Measurements from ENCODE around the gene EPHA3. TPM values are rescaled to one million over a fixed set of nuclear protein-coding genes. Genes with fewer than 3 reads are reported as not detected.

Gene EPHA3
- total and polyA plus RNA-seq, 11 donors = 1.0 to 9.4 (median 3.5) TPM

DNA sequence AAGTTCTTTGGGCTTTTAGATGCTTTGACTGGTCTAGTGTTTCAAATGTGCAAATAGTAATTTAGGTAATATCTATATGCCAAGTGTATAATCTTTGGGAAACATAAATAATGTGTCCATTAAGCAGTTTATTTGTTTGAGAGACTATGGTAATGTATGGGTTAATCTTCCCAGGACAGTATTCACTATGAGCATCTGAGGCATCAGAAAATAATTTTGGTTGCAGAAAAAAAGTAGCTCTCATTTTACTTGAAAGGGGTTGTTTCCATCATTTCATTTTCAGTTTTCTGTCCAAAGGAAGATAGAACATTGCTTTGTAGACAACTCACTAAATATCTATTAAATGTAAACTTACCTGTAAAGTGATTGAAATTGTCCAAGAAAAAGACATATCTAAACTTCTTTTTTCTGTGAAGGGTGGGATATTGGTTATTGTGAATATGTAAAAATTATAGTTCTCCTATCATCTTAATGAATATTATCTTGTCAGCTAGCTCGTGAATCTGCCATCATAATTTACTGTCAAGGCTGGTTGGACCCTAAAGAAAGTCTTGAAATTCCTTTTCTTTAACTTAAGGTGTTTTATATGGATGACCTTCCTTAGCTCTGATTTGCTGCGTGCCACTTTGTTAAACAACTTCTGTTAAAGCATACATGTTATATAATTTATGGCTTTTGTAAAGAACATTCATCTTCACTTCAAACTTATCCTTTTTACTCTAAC, 108.8 kb downstream of the EPHA3 start:
- 52 to 79% (median 68%) methylated on average over 2 of the region's 2 CpGs for WGBS, 4 donors

DNA sequence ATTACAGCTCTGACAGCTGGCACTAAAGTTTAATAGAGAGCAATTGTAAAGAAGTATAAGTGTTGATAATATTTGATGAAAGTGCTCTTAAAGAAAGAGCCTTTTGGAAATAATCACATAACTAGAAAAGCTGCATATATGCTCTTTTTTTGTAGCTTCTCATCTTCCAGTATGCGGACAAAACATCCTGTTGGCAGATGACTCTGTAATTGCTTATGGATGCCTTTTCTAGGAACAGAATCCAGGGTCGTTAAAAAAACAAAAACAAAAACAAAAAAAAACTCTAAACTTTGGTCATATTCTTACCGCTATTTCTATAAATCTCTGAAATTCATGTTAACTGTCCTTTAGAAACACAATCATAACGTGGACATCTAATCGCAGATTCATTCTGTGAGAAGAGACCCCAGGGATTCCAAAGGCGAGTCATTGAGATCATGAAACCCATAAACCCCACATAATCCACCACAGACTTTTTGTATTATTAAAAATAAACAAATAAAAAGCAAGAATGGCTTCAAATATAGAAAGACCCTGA, 109.8 kb downstream of the EPHA3 start:
- intact Hi-C loops (cut with DNase I) = no loop called here
- no peak for ATAC-seq
- TF ChIP-seq, protein P1, sequence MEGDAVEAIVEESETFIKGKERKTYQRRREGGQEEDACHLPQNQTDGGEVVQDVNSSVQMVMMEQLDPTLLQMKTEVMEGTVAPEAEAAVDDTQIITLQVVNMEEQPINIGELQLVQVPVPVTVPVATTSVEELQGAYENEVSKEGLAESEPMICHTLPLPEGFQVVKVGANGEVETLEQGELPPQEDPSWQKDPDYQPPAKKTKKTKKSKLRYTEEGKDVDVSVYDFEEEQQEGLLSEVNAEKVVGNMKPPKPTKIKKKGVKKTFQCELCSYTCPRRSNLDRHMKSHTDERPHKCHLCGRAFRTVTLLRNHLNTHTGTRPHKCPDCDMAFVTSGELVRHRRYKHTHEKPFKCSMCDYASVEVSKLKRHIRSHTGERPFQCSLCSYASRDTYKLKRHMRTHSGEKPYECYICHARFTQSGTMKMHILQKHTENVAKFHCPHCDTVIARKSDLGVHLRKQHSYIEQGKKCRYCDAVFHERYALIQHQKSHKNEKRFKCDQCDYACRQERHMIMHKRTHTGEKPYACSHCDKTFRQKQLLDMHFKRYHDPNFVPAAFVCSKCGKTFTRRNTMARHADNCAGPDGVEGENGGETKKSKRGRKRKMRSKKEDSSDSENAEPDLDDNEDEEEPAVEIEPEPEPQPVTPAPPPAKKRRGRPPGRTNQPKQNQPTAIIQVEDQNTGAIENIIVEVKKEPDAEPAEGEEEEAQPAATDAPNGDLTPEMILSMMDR (IDR thresholded peaks at IDR 0.05) = no peak
- no peak for TF ChIP-seq POLR2A (IDR thresholded peaks at IDR 0.05)
- Histone ChIP-seq H3K27me3 (no peaks in the 10 kb centered on the region), H3K9me3 (no peaks in the 10 kb centered on the region), H3K4me1 (peaks cover 0 to 9% (median 0%) of the 10 kb centered on the region in 12 donors), H3K4me3 (peak overlapping the region in 5 of 12 donors; percentile 4 to 31 (median 10)), H3K36me3 (no peaks in the 10 kb centered on the region), H3K27ac (peak overlapping the region in 1 of 12 donors; percentile 35)
- WGBS, 4 donors = 56 to 66% (median 64%) methylated on average over 6 of the region's 6 CpGs
- DNase-seq = no peak

More for the DNA sequence above, 108.8 kb downstream of the EPHA3 start:
- Histone ChIP-seq H3K9me3 (peaks cover 0 to 2% (median 0%) of the 10 kb centered on the region in 12 donors), H3K4me3 (peak overlapping the region in 3 of 12 donors; percentile 6 to 31 (median 26)), H3K36me3 (no peaks in the 10 kb centered on the region), H3K27ac (peak overlapping the region in 2 of 12 donors; percentile 7 to 35), H3K27me3 (no peaks in the 10 kb centered on the region), H3K4me1 (peaks cover 0 to 9% (median 0%) of the 10 kb centered on the region in 12 donors)
- intact Hi-C loops (cut with DNase I) = no loop called here
- DNase-seq (no peak), ATAC-seq (no peak)
- no peak for TF ChIP-seq POLR2A (IDR thresholded peaks at IDR 0.05)
- TF ChIP-seq, protein P1 (IDR thresholded peaks at IDR 0.05) = no peak

DNA sequence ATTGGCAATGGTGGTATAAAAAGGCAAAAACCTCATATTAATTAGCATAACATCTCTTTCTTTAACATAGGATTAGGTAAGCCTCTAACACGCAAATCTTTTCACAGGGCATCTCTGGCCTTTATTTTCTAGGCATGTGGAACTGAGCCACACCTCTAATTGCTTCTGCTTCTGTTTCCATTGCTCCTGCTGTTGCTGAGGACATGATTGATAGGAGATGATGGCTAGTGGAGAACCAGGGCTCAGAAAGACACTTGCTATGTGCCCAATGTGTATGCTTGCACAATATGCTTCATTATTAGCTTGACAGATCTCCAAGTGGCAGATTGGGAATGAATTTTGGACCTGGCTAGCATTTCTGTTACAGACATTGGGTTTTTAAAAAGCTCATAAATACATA, 114.5 kb downstream of the EPHA3 start:
- no peak for DNase-seq
- 92 to 97% (median 95%) methylated on average over 1 of the region's 1 CpG for WGBS, 4 donors
- Histone ChIP-seq H3K9me3 (no peaks in the 10 kb centered on the region), H3K4me1 (peaks cover 0 to 4% (median 0%) of the 10 kb centered on the region in 12 donors), H3K36me3 (no peaks in the 10 kb centered on the region), H3K4me3 (no peak overlapping the region), H3K27ac (no peak overlapping the region), H3K27me3 (no peaks in the 10 kb centered on the region)
- TF ChIP-seq POLR2A (IDR thresholded peaks at IDR 0.05) = no peak
- TF ChIP-seq, protein P1 (IDR thresholded peaks at IDR 0.05) = no peak
- no peak for ATAC-seq
- intact Hi-C loops (cut with DNase I) = loop anchor here in 1 of 10 donors (10.0 kb wide), 1 partner anchor 107 kb away; no protein-coding TSS in a partner anchor

DNA sequence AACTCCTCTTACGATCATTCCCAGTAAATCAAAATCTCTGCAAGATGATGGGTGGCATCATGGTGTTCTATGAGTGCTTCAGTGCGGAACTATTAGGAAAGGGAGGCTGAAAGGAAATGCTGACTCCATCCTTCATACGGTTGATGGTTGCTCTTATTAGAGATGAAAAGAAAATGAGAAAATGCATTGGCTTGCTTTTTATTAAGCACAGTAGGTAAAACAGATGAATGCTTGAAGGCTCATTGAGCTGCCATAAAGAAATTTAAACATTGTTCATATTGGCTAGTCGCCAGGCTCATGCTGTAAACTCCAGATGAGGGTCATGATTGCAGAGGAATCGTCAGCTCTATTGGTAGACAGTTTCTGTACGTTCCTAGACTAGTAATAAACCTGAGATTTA, 115.8 kb downstream of the EPHA3 start:
- no peaks in the 10 kb centered on the region for H3K36me3 ChIP-seq
- no peak overlapping the region for H3K4me3 ChIP-seq
- DNase-seq = no peak
- 75 to 87% (median 79%) methylated on average over 6 of the region's 6 CpGs for WGBS, 4 donors
- TF ChIP-seq, protein P1 (IDR thresholded peaks at IDR 0.05) = no peak
- no peaks in the 10 kb centered on the region for H3K27me3 ChIP-seq
- intact Hi-C loops (cut with DNase I) = loop anchor here in 1 of 10 donors (10.0 kb wide), 1 partner anchor 108 kb away; no protein-coding TSS in a partner anchor
- H3K9me3 ChIP-seq = no peaks in the 10 kb centered on the region
- no peak overlapping the region for H3K27ac ChIP-seq
- no peak for ATAC-seq
- peaks cover 0 to 7% (median 0%) of the 10 kb centered on the region in 12 donors for H3K4me1 ChIP-seq
